H1 (cell line): ENCODE data around the gene MYH6. TPM values are rescaled to one million over a fixed set of nuclear protein-coding genes. Genes with fewer than 3 reads are reported as not detected.

Source experiments
- CTCF ChIA-PET: fragments of 300-600 bp; sonication (Branson Sonifier 250); formaldehyde crosslinking; loops from one replicate; lab custom pipeline; 2021; ENCODE audit not compliant: partially characterized antibody; lab: Charles Lee
- POLR2A ChIA-PET: fragments of 300-600 bp; sonication (Branson Sonifier 250); formaldehyde crosslinking; loops from one replicate; lab custom pipeline; 2021; ENCODE audit warnings: inconsistent platforms; ENCODE audit not compliant: partially characterized antibody; lab: Charles Lee
- DNase-seq, 2 experiments: peaks; one replicate each; pipeline versions ENCODE4 v3.0.0 to v3.0.0-alpha.2; 2010 to 2022; ENCODE audit warnings: low spot score in 2 of 2, low read depth in 1 of 2, mixed read lengths in 1 of 2
- FAIRE-seq: peaks from 2 replicates; lab custom pipeline; 2011; peaks lifted over from hg19 to GRCh38; lab: Jason Lieb, UNC
- H2AFZ ChIP-seq: 2 replicates; pipeline ENCODE4 v1.8.1; 2012; ENCODE audit warnings: low read length, inconsistent platforms
- H2AK5ac ChIP-seq: 2 replicates; pipeline ENCODE4 v1.6.1; 2013; ENCODE audit warnings: low read depth, low read length
- H2BK120ac ChIP-seq: replicated peaks from 2 replicates; pipeline ENCODE3; 2013; ENCODE audit warnings: low read depth, low read length, inconsistent platforms
- H2BK12ac ChIP-seq: 2 replicates; pipeline ENCODE4 v1.6.1; 2013; ENCODE audit warnings: low read depth, low read length
- H2BK15ac ChIP-seq: 2 replicates; pipeline ENCODE4 v1.6.1; 2013; ENCODE audit warnings: low read length
- H2BK20ac ChIP-seq: 2 replicates; pipeline ENCODE4 v1.6.1; 2013; ENCODE audit warnings: low read length
- H2BK5ac ChIP-seq: 2 replicates; pipeline ENCODE4 v1.6.1; 2013; ENCODE audit warnings: low read depth, low read length
- H3K14ac ChIP-seq: 2 replicates; pipeline ENCODE4 v1.6.1; 2013; ENCODE audit warnings: inconsistent platforms; ENCODE audit not compliant: insufficient read length
- H3K18ac ChIP-seq: 2 replicates; pipeline ENCODE4 v1.6.1; 2013; ENCODE audit warnings: low read length; ENCODE audit errors: extremely low read depth
- H3K23ac ChIP-seq: 2 replicates; pipeline ENCODE4 v1.6.1; 2013; ENCODE audit warnings: inconsistent platforms; ENCODE audit not compliant: insufficient read length
- H3K23me2 ChIP-seq: 2 replicates; pipeline ENCODE4 v1.6.1; 2013; ENCODE audit warnings: low read depth, low read length
- H3K27ac ChIP-seq: 2 replicates; pipeline ENCODE4 v1.6.1; 2011; ENCODE audit warnings: low read depth, low read length, inconsistent platforms
- H3K27me3 ChIP-seq, 4 experiments: replicated peaks in 1 of 4; 1 replicate in 1 of 4; 2 replicates in 3 of 4; pipeline versions ENCODE4 v1.6.1 to v1.8.1; 2011 to 2013; ENCODE audit warnings: low read length in 3 of 4, mild to moderate bottlenecking in 3 of 4, inconsistent platforms in 2 of 4, mixed read lengths in 2 of 4, moderate library complexity in 1 of 4; ENCODE audit not compliant: control insufficient read depth in 3 of 4, insufficient read depth in 3 of 4; ENCODE audit errors: extremely low read depth in 1 of 4
- H3K36me3 ChIP-seq, 4 experiments: 2 replicates each; pipeline versions ENCODE4 v1.6.1 to v1.8.1; 2011 to 2013; ENCODE audit warnings: mild to moderate bottlenecking in 4 of 4, low read length in 3 of 4, moderate library complexity in 2 of 4, control low read depth in 1 of 4, inconsistent platforms in 1 of 4; ENCODE audit not compliant: insufficient read depth in 4 of 4, control insufficient read depth in 2 of 4
- H3K4ac ChIP-seq: replicated peaks from 2 replicates; pipeline ENCODE3; 2013; ENCODE audit warnings: low read length, low read depth, mixed read lengths, inconsistent platforms; ENCODE audit not compliant: insufficient read length
- H3K4me1 ChIP-seq, 4 experiments: replicated peaks in 1 of 4; 1 replicate in 1 of 4; 2 replicates in 3 of 4; pipeline versions ENCODE4 v1.6.1 to v1.8.1; 2011 to 2013; ENCODE audit warnings: low read length in 3 of 4, inconsistent platforms in 2 of 4, mixed read lengths in 1 of 4; ENCODE audit not compliant: insufficient read depth in 4 of 4, control insufficient read depth in 3 of 4
- H3K4me2 ChIP-seq, 2 experiments: 2 replicates each; pipeline versions ENCODE4 v1.6.1 to v1.8.1; 2011 to 2013; ENCODE audit warnings: low read depth in 2 of 2, low read length in 2 of 2, control low read depth in 1 of 2, inconsistent platforms in 1 of 2, mild to moderate bottlenecking in 1 of 2; ENCODE audit not compliant: insufficient read depth in 1 of 2
- H3K4me3 ChIP-seq, 4 experiments: fragments of 200-600, 300-600 bp in 1 of 4; sonication (generic), shearing (Covaris generic), sonication (Bioruptor Twin) in 1 of 4; 2 replicates each; pipeline versions ENCODE4 v1.5.1 to v1.8.1; 2011 to 2016; ENCODE audit warnings: low read length in 4 of 4, low read depth in 3 of 4, control low read depth in 2 of 4, inconsistent platforms in 2 of 4, mild to moderate bottlenecking in 2 of 4, mixed read lengths in 1 of 4, moderate library complexity in 1 of 4; ENCODE audit not compliant: insufficient read depth in 2 of 4; ENCODE audit errors: extremely low read depth in 1 of 4
- H3K56ac ChIP-seq: replicated peaks from 2 replicates; pipeline ENCODE3; 2013; ENCODE audit warnings: low read depth, mild to moderate bottlenecking, mixed read lengths, low read length, inconsistent platforms; ENCODE audit not compliant: insufficient read length
- H3K79me1 ChIP-seq: 2 replicates; pipeline ENCODE4 v1.6.1; 2013; ENCODE audit warnings: low read depth, low read length, control low read depth
- H3K79me2 ChIP-seq, 2 experiments: 2 replicates each; pipeline versions ENCODE4 v1.6.1 to v1.8.1; 2012 to 2013; ENCODE audit warnings: low read length in 2 of 2, mild to moderate bottlenecking in 2 of 2, inconsistent platforms in 1 of 2; ENCODE audit not compliant: insufficient read depth in 2 of 2, control insufficient read depth in 1 of 2
- H3K9ac ChIP-seq, 4 experiments: replicated peaks in 1 of 4; 1 replicate in 1 of 4; 2 replicates in 3 of 4; pipeline versions ENCODE4 v1.6.1 to v1.8.1; 2011 to 2013; ENCODE audit warnings: low read depth in 3 of 4, low read length in 3 of 4, control low read depth in 2 of 4, mild to moderate bottlenecking in 2 of 4, moderate library complexity in 2 of 4, inconsistent platforms in 1 of 4; ENCODE audit errors: extremely low read depth in 1 of 4
- H3K9me3 ChIP-seq, 2 experiments: 2 replicates each; pipeline versions ENCODE4 v1.6.1 to v1.8.1; 2012 to 2013; ENCODE audit warnings: mild to moderate bottlenecking in 2 of 2, moderate library complexity in 2 of 2, control low read depth in 1 of 2, inconsistent platforms in 1 of 2, low read depth in 1 of 2, low read length in 1 of 2, mixed read lengths in 1 of 2; ENCODE audit not compliant: insufficient read depth in 2 of 2
- H4K20me1 ChIP-seq, 2 experiments: replicated peaks in 1 of 2; 2 replicates each; pipeline versions ENCODE3 to v1.8.1; 2011 to 2013; ENCODE audit warnings: inconsistent platforms in 2 of 2, low read length in 2 of 2, mild to moderate bottlenecking in 1 of 2; ENCODE audit not compliant: insufficient read depth in 2 of 2, control insufficient read depth in 1 of 2
- H4K5ac ChIP-seq: 2 replicates; pipeline ENCODE4 v1.6.1; 2013; ENCODE audit warnings: low read length, low read depth, mixed read lengths, inconsistent platforms; ENCODE audit not compliant: insufficient read length
- H4K8ac ChIP-seq: 2 replicates; pipeline ENCODE4 v1.8.0; 2013; ENCODE audit warnings: mild to moderate bottlenecking, moderate library complexity, low read length, inconsistent platforms; ENCODE audit not compliant: insufficient read depth; ENCODE audit errors: extremely low read depth
- H4K91ac ChIP-seq: replicated peaks from 2 replicates; pipeline ENCODE3; 2013; ENCODE audit warnings: low read length, mixed read lengths, inconsistent platforms; ENCODE audit not compliant: insufficient read length
- BACH1 ChIP-seq: IDR thresholded peaks from 2 replicates; pipeline ENCODE4 v1.6.1; 2012; ENCODE audit warnings: low read length, improper control_type of control experiment
- BRCA1 ChIP-seq: IDR thresholded peaks from 2 replicates; pipeline ENCODE4 v1.6.1; 2012; ENCODE audit warnings: low read depth, low read length, improper control_type of control experiment
- SIN3A ChIP-seq, 2 experiments: IDR thresholded peaks in 1 of 2; conservative IDR thresholded peaks in 1 of 2; 2 replicates each; pipeline ENCODE4 v1.6.1; 2011 to 2012; ENCODE audit warnings: low read length in 2 of 2, improper control_type of control experiment in 1 of 2, low read depth in 1 of 2, mild to moderate bottlenecking in 1 of 2
- WGBS, 2 experiments: shearing (Covaris generic) in 1 of 2; methylation state at CpG; one replicate each; pipeline versions ENCODE4 v1.1.6 to v1.1.7; 2013 to 2015; ENCODE audit warnings: low lambda C conversion rate in 2 of 2, mixed read lengths in 2 of 2, inconsistent platforms in 1 of 2, low coverage in 1 of 2, missing lambda C conversion rate in 1 of 2; ENCODE audit not compliant: insufficient replicate concordance in 2 of 2, insufficient coverage in 1 of 2, insufficient read length in 1 of 2; ENCODE audit errors: extremely low coverage in 1 of 2, missing lambda C conversion rate in 1 of 2; 5-methylcytosine and 5-hydroxymethylcytosine counted together
- polyA plus RNA-seq, 7 experiments: library from polyadenylated mRNA; depleted of rRNA in 3 of 7; stranded (reverse) in 5 of 7; unstranded in 2 of 7; fragments of >200 nt in 5 of 7; fragments of 200-250 nt in 2 of 7; gene quantifications; 1 replicate in 5 of 7; 2 replicates in 1 of 7; 4 replicates in 1 of 7; pipeline versions ENCODE4 v1.2.1 to v1.2.3, GENCODE V29; 2011 to 2013; ENCODE audit warnings: missing spikeins in 2 of 7, mixed read lengths in 2 of 7
- total RNA-seq: library from RNA; stranded (reverse); fragmentation: NEBNext Ultra II Directional; extraction: Animal tissue kit (Norgen Biotek cat#: 25700); gene quantifications from 2 replicates; pipeline ENCODE4 v1.2.1, GENCODE V29; 2021

The MYH6 gene
- total and polyA plus RNA-seq, 2 of the 8 experiments (the other 6 are each of a cell fraction or from before 2014, with no cell fraction given), result 0.03 TPM; not detected in 1

GRCh38 chr14:23376482-23377197, 31.4 kb downstream of the MYH6 start, which contains the start of gene CMTM5:
Gene CMTM5 (plus strand): TSS chr14:23377046. CDS start chr14:23377252, 206 bp downstream.
- Histone ChIP-seq H2BK15ac (no peak within 1 kb of the TSS), H4K91ac (no peak within 1 kb of the TSS), H3K79me1 (no peaks in the 10 kb centered on the region), H3K18ac (no peak within 1 kb of the TSS), H3K4ac (no peak within 1 kb of the TSS), H4K8ac (no peak within 1 kb of the TSS; the same call in 1 of the 2 replicates), H2BK120ac (no peak within 1 kb of the TSS), H2BK20ac (no peak within 1 kb of the TSS), H3K14ac (no peak within 1 kb of the TSS), H3K23ac (no peak within 1 kb of the TSS), H3K4me1 (peaks cover 0 to 12% (median 4%) of the 10 kb centered on the region in 4 experiments; a peak in 3 of 7 replicates), H3K9me3 (no peaks in the 10 kb centered on the region), H3K9ac (no peak within 1 kb of the TSS), H3K56ac (no peak within 1 kb of the TSS), H3K23me2 (no peaks in the 10 kb centered on the region), H3K4me3 (peak within 1 kb of the TSS in 1 of 4 experiments; percentile 39; a peak in 2 of 8 replicates), H3K27me3 (peaks cover 0 to 23% (median 11%) of the 10 kb centered on the region in 4 experiments; a peak in 6 of 7 replicates), H4K20me1 (no peaks in the 10 kb centered on the region), H3K79me2 (no peaks in the 10 kb centered on the region), H3K27ac (no peak within 1 kb of the TSS), H3K36me3 (no peaks in the 10 kb centered on the region), H2BK12ac (no peak within 1 kb of the TSS), H2AK5ac (no peak within 1 kb of the TSS), H4K5ac (no peak within 1 kb of the TSS), H2BK5ac (no peak within 1 kb of the TSS), H3K4me2 (peak within 1 kb of the TSS; percentile 5 to 61; a peak in 3 of 4 replicates), H2AFZ (no peak within 1 kb of the TSS)
- DNase-seq (peak in 1 of 2 experiments; percentile 71), FAIRE-seq (peak; percentile 65)
- ChIA-PET CTCF (interaction anchor here (0.7 to 15.0 kb wide), 24 partner anchors 12 to 275 kb away, joined by 3 to 333 read pairs (median 4); partner anchors contain the start of genes EFS and SLC22A17), POLR2A (interaction anchor here (0.7 to 3.3 kb wide), 6 partner anchors 10 to 343 kb away, joined by 3 to 19 read pairs (median 7); partner anchors contain the start of gene PABPN1)
- 33% methylated on average over 13 of the region's 13 CpGs; no CpG with 5 or more reads in 1 of the 2 experiments for WGBS, 2 experiments
- TF ChIP-seq BACH1 (no peak), BRCA1 (no peak), SIN3A (conservative IDR thresholded peaks at IDR 0.05 in 1 of 2, IDR thresholded peaks at IDR 0.05 in 1 of 2; ENCODE audit: low read depth in 1 of 2, low read length in 2 of 2) (no peak)
